ENCODE measurements around the gene ADCY2. TPM values are rescaled to one million over a fixed set of nuclear protein-coding genes. Genes with fewer than 3 reads are reported as not detected.

Gene ADCY2
- total RNA-seq, 4 donors from 2014 or later = 4.8 to 9.1 (median 5.7) TPM

- no peak for DNase-seq (ENCODE audit: extremely low spot score)
- TF ChIP-seq, protein P1, sequence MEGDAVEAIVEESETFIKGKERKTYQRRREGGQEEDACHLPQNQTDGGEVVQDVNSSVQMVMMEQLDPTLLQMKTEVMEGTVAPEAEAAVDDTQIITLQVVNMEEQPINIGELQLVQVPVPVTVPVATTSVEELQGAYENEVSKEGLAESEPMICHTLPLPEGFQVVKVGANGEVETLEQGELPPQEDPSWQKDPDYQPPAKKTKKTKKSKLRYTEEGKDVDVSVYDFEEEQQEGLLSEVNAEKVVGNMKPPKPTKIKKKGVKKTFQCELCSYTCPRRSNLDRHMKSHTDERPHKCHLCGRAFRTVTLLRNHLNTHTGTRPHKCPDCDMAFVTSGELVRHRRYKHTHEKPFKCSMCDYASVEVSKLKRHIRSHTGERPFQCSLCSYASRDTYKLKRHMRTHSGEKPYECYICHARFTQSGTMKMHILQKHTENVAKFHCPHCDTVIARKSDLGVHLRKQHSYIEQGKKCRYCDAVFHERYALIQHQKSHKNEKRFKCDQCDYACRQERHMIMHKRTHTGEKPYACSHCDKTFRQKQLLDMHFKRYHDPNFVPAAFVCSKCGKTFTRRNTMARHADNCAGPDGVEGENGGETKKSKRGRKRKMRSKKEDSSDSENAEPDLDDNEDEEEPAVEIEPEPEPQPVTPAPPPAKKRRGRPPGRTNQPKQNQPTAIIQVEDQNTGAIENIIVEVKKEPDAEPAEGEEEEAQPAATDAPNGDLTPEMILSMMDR (IDR thresholded peaks at IDR 0.05) = no peak
- TF ChIP-seq POLR2AphosphoS5 (IDR thresholded peaks at IDR 0.05) (no peak), POLR2A (IDR thresholded peaks at IDR 0.05; ENCODE audit: low read depth) (no peak), EP300 (IDR thresholded peaks at IDR 0.05) (no peak)
- WGBS = 69% methylated on average over 5 of the region's 5 CpGs
- Histone ChIP-seq H3K4me1 (no peaks in the 10 kb centered on the region), H3K27ac (replicated peaks in 1 of 4) (no peak overlapping the region), H3K9me3 (no peaks in the 10 kb centered on the region), H3K27me3 (no peaks in the 10 kb centered on the region), H3K36me3 (no peaks in the 10 kb centered on the region), H3K4me3 (no peak overlapping the region)
- intact Hi-C loops (cut with DNase I) = no loop called here
Measured at GRCh38 chr5:7667216-7667767, 271.4 kb downstream of the ADCY2 start.

DNA sequence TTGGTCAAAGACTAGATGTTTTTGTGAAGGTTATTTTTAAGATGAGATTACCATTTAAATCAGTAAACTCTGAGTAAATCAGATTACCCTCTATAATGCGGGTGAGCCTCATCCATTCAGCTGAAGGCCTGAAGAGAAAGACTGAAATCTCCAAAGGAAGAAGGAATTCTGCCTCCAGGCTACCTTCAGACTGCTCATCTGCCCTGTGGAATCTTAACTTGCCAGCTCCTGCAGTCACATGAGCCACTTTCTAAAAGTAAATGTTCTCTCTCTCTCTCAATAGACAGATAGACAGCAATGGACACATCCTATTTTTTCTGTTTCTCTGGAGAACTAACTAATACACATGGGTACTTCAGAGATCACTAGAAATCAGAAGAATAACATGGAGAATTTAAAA lies 272.2 kb downstream of the ADCY2 start:
- Histone ChIP-seq H3K27me3 (no peaks in the 10 kb centered on the region), H3K36me3 (no peaks in the 10 kb centered on the region), H3K4me3 (no peak overlapping the region), H3K9me3 (no peaks in the 10 kb centered on the region), H3K4me1 (no peaks in the 10 kb centered on the region), H3K27ac (replicated peaks in 1 of 4) (no peak overlapping the region)
- DNase-seq (ENCODE audit: extremely low spot score) = no peak
- 94% methylated on average over 1 of the region's 1 CpG for WGBS
- intact Hi-C loops (cut with DNase I) = no loop called here
- no peak for TF ChIP-seq POLR2AphosphoS5 (IDR thresholded peaks at IDR 0.05)
- TF ChIP-seq, protein P1 (IDR thresholded peaks at IDR 0.05) = no peak
- no peak for TF ChIP-seq EP300 (IDR thresholded peaks at IDR 0.05)
- TF ChIP-seq POLR2A (IDR thresholded peaks at IDR 0.05; ENCODE audit: low read depth) = no peak

DNA sequence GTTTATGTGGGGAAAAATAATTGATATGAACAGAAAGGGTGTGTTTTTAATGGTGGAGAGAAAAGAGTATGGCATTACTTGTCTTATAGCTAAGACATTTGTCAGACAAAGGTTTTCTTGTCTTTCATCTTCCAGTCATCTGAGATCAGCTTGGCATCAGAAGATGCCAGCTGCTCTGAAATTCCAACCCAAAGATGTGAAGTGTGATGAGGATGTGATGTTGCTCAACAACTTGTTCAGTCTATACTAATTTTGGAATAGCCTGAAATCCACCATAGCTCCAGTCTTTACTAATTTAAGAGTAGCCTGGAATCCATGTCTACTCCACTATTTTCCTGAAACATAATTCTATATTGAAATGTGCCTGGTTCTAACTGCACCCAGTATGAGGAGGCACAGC lies 272.7 kb downstream of the ADCY2 start:
- Histone ChIP-seq H3K27ac (replicated peaks in 1 of 4) (no peak overlapping the region), H3K36me3 (no peaks in the 10 kb centered on the region), H3K4me3 (no peak overlapping the region), H3K9me3 (no peaks in the 10 kb centered on the region), H3K4me1 (no peaks in the 10 kb centered on the region), H3K27me3 (no peaks in the 10 kb centered on the region)
- no peak for TF ChIP-seq POLR2A (IDR thresholded peaks at IDR 0.05; ENCODE audit: low read depth)
- TF ChIP-seq, protein P1 (IDR thresholded peaks at IDR 0.05) = no peak
- TF ChIP-seq EP300 (IDR thresholded peaks at IDR 0.05) = no peak
- TF ChIP-seq POLR2AphosphoS5 (IDR thresholded peaks at IDR 0.05) = no peak
- DNase-seq (ENCODE audit: extremely low spot score) = no peak
- intact Hi-C loops (cut with DNase I) = no loop called here

GRCh38 chr5:7671381-7671993 lies 275.5 kb downstream of the ADCY2 start:
- Histone ChIP-seq H3K36me3 (no peaks in the 10 kb centered on the region), H3K4me1 (peaks cover 0 to 9% (median 0%) of the 10 kb centered on the region in 4 donors), H3K27ac (replicated peaks in 1 of 4) (no peak overlapping the region), H3K27me3 (no peaks in the 10 kb centered on the region), H3K4me3 (no peak overlapping the region), H3K9me3 (no peaks in the 10 kb centered on the region)
- TF ChIP-seq, protein P1 (IDR thresholded peaks at IDR 0.05) = no peak
- TF ChIP-seq POLR2AphosphoS5 (IDR thresholded peaks at IDR 0.05) (no peak), POLR2A (IDR thresholded peaks at IDR 0.05; ENCODE audit: low read depth) (no peak), EP300 (IDR thresholded peaks at IDR 0.05) (no peak)
- intact Hi-C loops (cut with DNase I) = no loop called here
- DNase-seq (ENCODE audit: extremely low spot score) = no peak
- 67% methylated on average over 7 of the region's 7 CpGs for WGBS

GRCh38 chr5:7673658-7674057 lies 277.7 kb downstream of the ADCY2 start:
- DNase-seq (ENCODE audit: extremely low spot score) = no peak
- H3K9me3 ChIP-seq = no peaks in the 10 kb centered on the region
- no peaks in the 10 kb centered on the region for H3K36me3 ChIP-seq
- peaks cover 0 to 20% (median 11%) of the 10 kb centered on the region in 4 donors for H3K4me1 ChIP-seq
- no peak overlapping the region for H3K4me3 ChIP-seq
- no peak overlapping the region for H3K27ac ChIP-seq (replicated peaks in 1 of 4)
- WGBS = 92% methylated on average over 7 of the region's 7 CpGs
- H3K27me3 ChIP-seq = no peaks in the 10 kb centered on the region
- no peak for TF ChIP-seq EP300 (IDR thresholded peaks at IDR 0.05)
- no peak for TF ChIP-seq POLR2A (IDR thresholded peaks at IDR 0.05; ENCODE audit: low read depth)
- TF ChIP-seq, protein P1 (IDR thresholded peaks at IDR 0.05) = no peak
- TF ChIP-seq POLR2AphosphoS5 (IDR thresholded peaks at IDR 0.05) = no peak
- intact Hi-C loops (cut with DNase I) = no loop called here
